Vagina (tissue), 2 donors: ENCODE measurements around the gene FBXW2. TPM values are rescaled to one million over a fixed set of nuclear protein-coding genes. Genes with fewer than 3 reads are reported as not detected.

Source experiments
- DNase-seq, 2 donors: peaks; one replicate each; pipeline ENCODE4 v3.0.0-alpha.2; 2017; ENCODE audit errors: extremely low spot score in 2 of 2
- H3K27ac ChIP-seq: fragments of 200-600 bp; sonication (generic); one replicate; pipeline ENCODE4 v1.5.1; 2019
- H3K27me3 ChIP-seq: fragments of 200-600 bp; sonication (generic); one replicate; pipeline ENCODE4 v1.5.1; 2019
- H3K36me3 ChIP-seq, 2 donors: fragments of 200-600 bp; sonication (generic); one replicate each; pipeline ENCODE4 v1.5.1; 2017 to 2019
- H3K4me1 ChIP-seq: fragments of 200-600 bp; sonication (generic); one replicate; pipeline ENCODE4 v1.5.1; 2019
- H3K4me3 ChIP-seq, 2 donors: fragments of 200-600 bp; sonication (generic); 1 replicate in 1 of 2; 2 replicates in 1 of 2; pipeline ENCODE4 v1.5.1; 2016 to 2019
- H3K9me3 ChIP-seq: fragments of 200-600 bp; sonication (generic); one replicate; pipeline ENCODE4 v1.5.1; 2019
- POLR2A ChIP-seq, 2 donors: fragments of 450-650 bp; IDR thresholded peaks; one replicate each; pipeline ENCODE4 v1.6.1; 2017; ENCODE audit warnings: antibody characterized with exemption in 2 of 2, mild to moderate bottlenecking in 2 of 2, moderate library complexity in 2 of 2
- POLR2AphosphoS5 ChIP-seq, 2 donors: sonication (generic); formaldehyde crosslinking; IDR thresholded peaks; one replicate each; pipeline ENCODE4 v1.9.0; 2017; ENCODE audit warnings: antibody characterized with exemption in 2 of 2, mild to moderate bottlenecking in 2 of 2, low read depth in 1 of 2; ENCODE audit not compliant: insufficient read depth in 1 of 2
- intact Hi-C: fragments of 100-400 bp; cut with DNase I; formaldehyde crosslinking; loops from one replicate; pipeline ENCODE4 v1.15.1; 2023
- total RNA-seq: library from RNA; depleted of rRNA; stranded (reverse); fragments of >200 nt; gene quantifications from one replicate; pipeline ENCODE4 v1.2.3, GENCODE V29; 2016
- TF ChIP-seq, protein P1 (sequence below), 3 experiments: fragments of 450-650 bp in 2 of 3; fragments of 200-600 bp in 1 of 3; sonication (generic) in 1 of 3; IDR thresholded peaks; one replicate each; pipeline ENCODE4 v1.5.1; 2017 to 2019; ENCODE audit warnings: antibody characterized with exemption in 3 of 3, mild to moderate bottlenecking in 2 of 3, moderate library complexity in 2 of 3

FBXW2 gene
- total RNA-seq, 1 donor from 2014 or later: 33.1 TPM

DNA sequence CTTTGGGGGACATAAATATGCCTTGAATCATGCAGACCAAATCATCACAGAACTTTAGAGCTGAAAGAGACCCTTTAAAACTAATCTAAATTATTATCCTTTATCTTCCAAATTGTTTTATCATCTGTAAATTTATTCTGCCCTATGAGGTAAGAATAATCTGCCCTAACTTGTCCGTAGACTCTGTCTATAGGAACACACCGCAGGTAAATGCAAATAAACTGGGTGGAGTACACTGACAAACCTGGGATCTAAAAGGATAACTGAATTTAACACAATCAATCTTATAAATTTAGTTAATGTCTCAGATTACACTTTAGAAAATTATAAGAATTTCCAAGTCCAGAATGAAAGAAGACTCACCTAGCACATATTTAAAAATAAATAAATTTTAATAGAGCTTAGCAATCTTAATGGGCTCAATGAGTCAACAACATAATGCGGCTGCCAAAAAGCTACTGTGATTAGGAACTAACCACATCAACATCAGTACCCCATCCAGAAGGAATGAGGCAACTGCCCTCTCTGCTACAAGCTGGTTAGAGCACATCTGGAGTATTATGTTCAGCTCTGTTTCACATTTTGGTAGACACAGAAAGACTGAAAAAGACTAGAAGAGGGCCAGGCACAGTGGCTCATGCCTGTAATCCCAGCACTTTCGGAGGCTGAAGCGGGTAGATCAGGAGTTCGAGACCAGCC, 84.5 kb downstream of the FBXW2 start:
- no peaks in the 10 kb centered on the region for H3K36me3 ChIP-seq
- DNase-seq: no peak
- intact Hi-C loops: no loop called here
- H3K4me1 ChIP-seq: peaks cover 65% of the 10 kb centered on the region
- no peaks in the 10 kb centered on the region for H3K9me3 ChIP-seq
- no peaks in the 10 kb centered on the region for H3K27me3 ChIP-seq
- no peak overlapping the region for H3K4me3 ChIP-seq
- H3K27ac ChIP-seq: peak overlapping the region; percentile 42
- no peak for TF ChIP-seq POLR2A (IDR thresholded peaks at IDR 0.05)
- TF ChIP-seq POLR2AphosphoS5 (IDR thresholded peaks at IDR 0.05; ENCODE audit: insufficient read depth in 1 of 2, low read depth in 1 of 2): no peak
- TF ChIP-seq, protein P1, sequence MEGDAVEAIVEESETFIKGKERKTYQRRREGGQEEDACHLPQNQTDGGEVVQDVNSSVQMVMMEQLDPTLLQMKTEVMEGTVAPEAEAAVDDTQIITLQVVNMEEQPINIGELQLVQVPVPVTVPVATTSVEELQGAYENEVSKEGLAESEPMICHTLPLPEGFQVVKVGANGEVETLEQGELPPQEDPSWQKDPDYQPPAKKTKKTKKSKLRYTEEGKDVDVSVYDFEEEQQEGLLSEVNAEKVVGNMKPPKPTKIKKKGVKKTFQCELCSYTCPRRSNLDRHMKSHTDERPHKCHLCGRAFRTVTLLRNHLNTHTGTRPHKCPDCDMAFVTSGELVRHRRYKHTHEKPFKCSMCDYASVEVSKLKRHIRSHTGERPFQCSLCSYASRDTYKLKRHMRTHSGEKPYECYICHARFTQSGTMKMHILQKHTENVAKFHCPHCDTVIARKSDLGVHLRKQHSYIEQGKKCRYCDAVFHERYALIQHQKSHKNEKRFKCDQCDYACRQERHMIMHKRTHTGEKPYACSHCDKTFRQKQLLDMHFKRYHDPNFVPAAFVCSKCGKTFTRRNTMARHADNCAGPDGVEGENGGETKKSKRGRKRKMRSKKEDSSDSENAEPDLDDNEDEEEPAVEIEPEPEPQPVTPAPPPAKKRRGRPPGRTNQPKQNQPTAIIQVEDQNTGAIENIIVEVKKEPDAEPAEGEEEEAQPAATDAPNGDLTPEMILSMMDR (IDR thresholded peaks at IDR 0.05): no peak

DNA sequence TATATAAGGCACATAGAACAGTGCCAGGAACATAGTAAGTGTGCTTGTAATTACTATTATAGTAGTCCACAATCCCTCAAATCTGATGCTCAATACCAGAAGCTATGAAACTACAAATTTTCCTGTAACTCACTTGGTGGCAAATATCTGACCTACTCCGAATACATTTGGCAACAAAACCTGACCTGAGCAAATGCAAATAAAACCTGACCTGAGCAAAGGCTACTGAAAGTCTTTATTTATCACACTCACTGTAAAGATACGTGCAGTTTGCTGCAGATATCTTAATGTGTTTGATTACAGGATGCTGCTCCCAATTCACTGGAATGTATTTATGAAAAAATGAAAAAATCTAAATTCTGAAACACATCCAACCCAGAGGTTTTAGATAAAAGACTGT, 86.0 kb downstream of the FBXW2 start:
- H3K4me1 ChIP-seq: peaks cover 50% of the 10 kb centered on the region
- no peak overlapping the region for H3K27ac ChIP-seq

More for the DNA sequence above, 86.0 kb downstream of the FBXW2 start:
- intact Hi-C loops: no loop called here
- no peaks in the 10 kb centered on the region for H3K36me3 ChIP-seq
- no peak for DNase-seq
- H3K9me3 ChIP-seq: no peaks in the 10 kb centered on the region
- no peak overlapping the region for H3K4me3 ChIP-seq
- TF ChIP-seq POLR2A (IDR thresholded peaks at IDR 0.05) (no peak), POLR2AphosphoS5 (IDR thresholded peaks at IDR 0.05; ENCODE audit: insufficient read depth in 1 of 2, low read depth in 1 of 2) (no peak)
- TF ChIP-seq, protein P1 (IDR thresholded peaks at IDR 0.05): no peak
- H3K27me3 ChIP-seq: no peaks in the 10 kb centered on the region

Other genes starting within 250 kb of the FBXW2 start
- gene CDK5RAP2, start 213.2 kb downstream of the FBXW2 start, total RNA-seq: 54.5 TPM
- gene MEGF9, start 78.9 kb downstream of the FBXW2 start, total RNA-seq: 17.7 TPM
- 27.5 TPM for gene PSMD5, start 49.5 kb upstream of the FBXW2 start, total RNA-seq
- gene PHF19, start 83.8 kb upstream of the FBXW2 start, total RNA-seq: 44.9 TPM
- gene TRAF1, start 133.4 kb upstream of the FBXW2 start, total RNA-seq: 6.9 TPM